Testis (tissue), 3 donors: ENCODE results near the gene DEK. TPM values are rescaled to one million over a fixed set of nuclear protein-coding genes. Genes with fewer than 3 reads are reported as not detected.

Experiments used
- DNase-seq: peaks from one replicate; pipeline ENCODE4 v3.0.0-alpha.2; 2019
- H3K27ac ChIP-seq, 2 donors: fragments of 200-600 bp; sonication (generic); one replicate each; pipeline ENCODE4 v1.5.1; 2019
- H3K27me3 ChIP-seq: fragments of 200-600 bp; sonication (generic); one replicate; pipeline ENCODE4 v1.5.1; 2019
- H3K36me3 ChIP-seq: fragments of 200-600 bp; sonication (generic); one replicate; pipeline ENCODE4 v1.5.1; 2017; ENCODE audit warnings: low read depth; ENCODE audit errors: missing control alignments
- H3K4me1 ChIP-seq: fragments of 200-600 bp; sonication (generic); one replicate; pipeline ENCODE4 v1.5.1; 2019
- H3K4me3 ChIP-seq, 2 donors: fragments of 200-600 bp; sonication (generic); one replicate each; pipeline ENCODE4 v1.5.1; 2017 to 2019
- H3K9me3 ChIP-seq: fragments of 200-600 bp; sonication (generic); one replicate; pipeline ENCODE4 v1.5.1; 2017
- POLR2A ChIP-seq: fragments of 450-650 bp; IDR thresholded peaks from one replicate; pipeline ENCODE4 v1.6.1; 2017; ENCODE audit warnings: antibody characterized with exemption, mild to moderate bottlenecking, moderate library complexity
- WGBS, 2 donors: methylation state at CpG; one replicate each; pipeline ENCODE4 v1.1.5; 2018; 5-methylcytosine and 5-hydroxymethylcytosine counted together
- intact Hi-C: fragments of 100-400 bp; cut with DNase I; formaldehyde crosslinking; loops from one replicate; pipeline ENCODE4 v1.15.1; 2023; ENCODE audit warnings: low total_unique reads
- polyA plus RNA-seq: library from polyadenylated mRNA; stranded (reverse); fragments of 350-450 nt; fragmentation: Illumina TruSeq; extraction: RNeasy Lipid Tissue Mini Kit (QIAGEN cat#74804); gene quantifications from one replicate; pipeline ENCODE4 v1.2.3, GENCODE V29; 2014; ENCODE audit warnings: low read depth, low replicate concordance; ENCODE audit not compliant: insufficient read depth
- total RNA-seq, 2 donors: library from RNA; depleted of rRNA; stranded (reverse); fragments of >200 nt; gene quantifications; one replicate each; pipeline ENCODE4 v1.2.3, GENCODE V29; 2016
- TF ChIP-seq, protein P1 (sequence below), 3 experiments: fragments of 450-650 bp in 2 of 3; fragments of 200-600 bp in 1 of 3; sonication (generic) in 1 of 3; IDR thresholded peaks; one replicate each; pipeline ENCODE4 v1.5.1; 2016 to 2019; ENCODE audit warnings: antibody characterized with exemption in 3 of 3, mild to moderate bottlenecking in 2 of 3, moderate library complexity in 1 of 3

DEK gene
- total and polyA plus RNA-seq, 3 donors from 2014 or later: 14.0 to 65.2 (median 53.8) TPM

DNA sequence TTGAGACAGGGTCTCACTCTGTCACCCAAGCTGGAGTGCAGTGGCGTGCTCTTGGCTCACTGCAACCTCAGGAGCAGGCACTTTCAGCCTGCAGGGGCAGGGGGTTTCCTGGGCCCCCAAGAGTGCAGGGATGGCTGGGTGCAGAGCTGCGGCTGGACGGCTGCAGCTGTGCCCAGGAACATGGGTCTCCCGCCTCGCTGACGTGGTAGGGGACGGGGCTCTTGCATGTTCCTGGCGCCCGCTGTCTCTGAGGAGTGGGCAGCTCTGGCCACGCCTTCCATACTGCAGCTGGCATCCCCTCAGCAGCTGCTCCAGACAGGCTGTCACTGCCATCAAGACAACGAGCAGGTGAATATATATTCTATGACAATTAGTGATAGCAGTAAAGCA is 2.2 kb upstream of the DEK start:
- H3K36me3 ChIP-seq: no peaks in the 10 kb centered on the region
- TF ChIP-seq POLR2A: no peak
- TF ChIP-seq, protein P1, sequence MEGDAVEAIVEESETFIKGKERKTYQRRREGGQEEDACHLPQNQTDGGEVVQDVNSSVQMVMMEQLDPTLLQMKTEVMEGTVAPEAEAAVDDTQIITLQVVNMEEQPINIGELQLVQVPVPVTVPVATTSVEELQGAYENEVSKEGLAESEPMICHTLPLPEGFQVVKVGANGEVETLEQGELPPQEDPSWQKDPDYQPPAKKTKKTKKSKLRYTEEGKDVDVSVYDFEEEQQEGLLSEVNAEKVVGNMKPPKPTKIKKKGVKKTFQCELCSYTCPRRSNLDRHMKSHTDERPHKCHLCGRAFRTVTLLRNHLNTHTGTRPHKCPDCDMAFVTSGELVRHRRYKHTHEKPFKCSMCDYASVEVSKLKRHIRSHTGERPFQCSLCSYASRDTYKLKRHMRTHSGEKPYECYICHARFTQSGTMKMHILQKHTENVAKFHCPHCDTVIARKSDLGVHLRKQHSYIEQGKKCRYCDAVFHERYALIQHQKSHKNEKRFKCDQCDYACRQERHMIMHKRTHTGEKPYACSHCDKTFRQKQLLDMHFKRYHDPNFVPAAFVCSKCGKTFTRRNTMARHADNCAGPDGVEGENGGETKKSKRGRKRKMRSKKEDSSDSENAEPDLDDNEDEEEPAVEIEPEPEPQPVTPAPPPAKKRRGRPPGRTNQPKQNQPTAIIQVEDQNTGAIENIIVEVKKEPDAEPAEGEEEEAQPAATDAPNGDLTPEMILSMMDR (IDR thresholded peaks at IDR 0.05): no peak
- H3K27me3 ChIP-seq: no peaks in the 10 kb centered on the region
- 88% methylated on average over 9 to 11 of the region's 11 CpGs for WGBS, 2 donors
- H3K27ac ChIP-seq: no peak overlapping the region
- H3K9me3 ChIP-seq: no peaks in the 10 kb centered on the region
- H3K4me3 ChIP-seq: no peak overlapping the region
- DNase-seq: no peak
- H3K4me1 ChIP-seq: peaks cover 5% of the 10 kb centered on the region
- intact Hi-C loops: no loop called here

DNA sequence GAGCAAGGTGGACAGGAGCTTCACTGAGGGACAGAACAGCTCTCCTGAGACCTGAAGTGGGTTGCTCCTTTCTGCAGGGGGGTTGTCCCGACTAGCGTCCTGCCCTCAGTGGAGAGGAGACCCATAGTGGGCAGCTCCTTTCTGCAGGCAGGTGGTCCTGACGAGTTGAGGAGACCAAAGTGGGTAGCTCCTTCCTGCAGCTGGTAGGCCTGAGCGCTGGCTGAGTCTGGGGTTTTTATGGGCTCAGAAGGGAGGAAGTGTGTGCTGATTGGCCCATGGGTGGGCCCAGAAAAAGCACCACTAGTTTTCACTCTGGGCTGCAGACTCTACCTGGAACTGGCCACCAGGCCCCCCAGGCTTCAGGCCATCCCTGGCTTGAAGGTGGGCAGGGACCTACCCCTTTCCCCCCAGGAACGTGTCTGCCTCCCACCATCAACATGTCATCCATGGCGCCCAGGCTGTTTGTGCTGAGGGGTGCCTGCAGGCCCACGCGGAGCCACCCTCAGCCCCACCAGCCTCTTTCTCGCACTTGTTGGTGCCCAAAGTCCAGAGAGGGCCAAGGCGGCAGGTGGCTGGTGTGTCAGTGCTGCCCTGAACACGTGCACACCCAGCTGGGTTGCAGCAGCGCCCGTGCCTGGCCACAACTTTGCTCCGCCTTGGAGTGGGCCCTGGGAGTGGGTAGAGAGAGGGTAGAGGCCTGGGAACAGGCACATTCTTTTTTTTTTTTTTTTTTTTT is 1.6 kb upstream of the DEK start:
- no peak for DNase-seq
- H3K4me1 ChIP-seq: peaks cover 5% of the 10 kb centered on the region
- H3K9me3 ChIP-seq: no peaks in the 10 kb centered on the region
- intact Hi-C loops: no loop called here
- H3K27me3 ChIP-seq: no peaks in the 10 kb centered on the region
- WGBS, 2 donors: 94 to 96% methylated on average over 13 to 14 of the region's 14 CpGs
- no peaks in the 10 kb centered on the region for H3K36me3 ChIP-seq
- TF ChIP-seq POLR2A: no peak
- H3K27ac ChIP-seq: no peak overlapping the region
- H3K4me3 ChIP-seq: no peak overlapping the region

DNA sequence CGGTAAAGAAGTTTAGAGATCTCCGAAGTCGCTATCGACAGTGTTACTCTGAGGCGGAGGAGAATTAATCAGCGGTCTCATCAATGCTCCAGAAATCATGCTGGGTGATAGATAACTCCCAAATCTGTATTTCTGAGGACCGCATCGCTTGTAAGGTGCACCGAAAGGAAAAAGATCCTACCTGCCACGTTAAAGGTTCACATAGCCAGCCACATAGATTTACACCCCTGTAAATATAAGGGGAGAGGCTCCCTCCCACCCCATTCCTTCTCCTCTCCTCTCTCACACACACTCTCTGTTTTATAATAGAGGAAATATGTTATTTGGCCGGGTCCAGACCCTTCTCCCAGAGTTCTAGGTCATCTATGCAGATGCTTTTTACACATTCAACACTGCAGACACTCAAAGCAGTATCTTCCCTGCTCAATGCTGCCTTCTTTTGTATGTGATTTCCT is 620 bp upstream of the DEK start:
- TF ChIP-seq, protein P1 (IDR thresholded peaks at IDR 0.05): no peak
- no peak for TF ChIP-seq POLR2A
- Histone ChIP-seq H3K27ac (peak overlapping the region in 1 of 2 donors; percentile 99), H3K27me3 (no peaks in the 10 kb centered on the region), H3K36me3 (no peaks in the 10 kb centered on the region), H3K9me3 (no peaks in the 10 kb centered on the region), H3K4me3 (peak overlapping the region; percentile 88 to 99), H3K4me1 (peaks cover 5% of the 10 kb centered on the region)
- WGBS, 2 donors: 2 to 5% methylated on average over 10 to 11 of the region's 11 CpGs
- DNase-seq: no peak
- intact Hi-C loops: no loop called here

DNA sequence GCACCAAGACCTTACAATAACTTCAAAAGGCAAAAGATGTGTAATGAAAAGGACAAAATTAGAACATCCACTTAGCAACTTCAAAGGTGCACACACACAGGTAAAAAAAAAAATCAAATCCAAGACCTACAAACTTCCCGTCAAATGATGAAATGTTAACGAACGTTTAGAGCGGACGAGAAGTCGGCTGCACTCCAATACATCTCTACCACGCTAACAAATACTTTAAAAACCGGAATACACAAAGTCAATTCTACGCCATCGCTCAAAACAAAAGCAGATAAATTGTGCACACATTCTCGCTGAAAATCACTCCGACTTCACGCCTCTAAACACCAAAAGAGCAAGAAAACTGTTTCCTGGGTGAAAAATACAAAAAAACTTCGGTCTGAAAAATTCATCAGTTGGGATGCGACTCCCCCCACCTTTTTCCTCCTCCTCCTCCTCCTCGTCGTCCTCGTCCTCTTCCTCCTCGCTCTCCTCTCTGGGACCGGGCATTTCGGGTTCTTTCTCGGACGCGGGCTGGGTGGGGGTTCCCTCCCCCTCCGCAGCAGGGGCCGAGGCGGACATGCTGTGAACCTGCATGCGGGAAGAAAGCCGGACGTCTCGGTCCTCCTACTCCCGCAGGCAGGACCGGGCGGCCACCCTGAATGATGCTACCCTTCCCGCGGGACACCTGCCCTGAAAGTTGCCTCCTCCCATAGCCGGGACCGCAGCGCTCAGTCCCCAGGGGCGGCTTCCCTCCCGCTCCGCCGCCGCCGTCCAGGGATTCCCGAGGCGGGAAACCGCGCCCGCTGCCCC is 712 bp downstream of the DEK start:
- H3K27ac ChIP-seq: peak overlapping the region; percentile 94 to 99
- peak overlapping the region; percentile 88 to 99 for H3K4me3 ChIP-seq
- DNase-seq: no peak
- peaks cover 5% of the 10 kb centered on the region for H3K4me1 ChIP-seq
- H3K9me3 ChIP-seq: no peaks in the 10 kb centered on the region
- no peaks in the 10 kb centered on the region for H3K27me3 ChIP-seq
- intact Hi-C loops: no loop called here
- no peaks in the 10 kb centered on the region for H3K36me3 ChIP-seq
- TF ChIP-seq POLR2A: no peak
- TF ChIP-seq, protein P1 (IDR thresholded peaks at IDR 0.05): no peak
- 0% methylated on average over 33 to 34 of the region's 50 CpGs for WGBS, 2 donors

DNA sequence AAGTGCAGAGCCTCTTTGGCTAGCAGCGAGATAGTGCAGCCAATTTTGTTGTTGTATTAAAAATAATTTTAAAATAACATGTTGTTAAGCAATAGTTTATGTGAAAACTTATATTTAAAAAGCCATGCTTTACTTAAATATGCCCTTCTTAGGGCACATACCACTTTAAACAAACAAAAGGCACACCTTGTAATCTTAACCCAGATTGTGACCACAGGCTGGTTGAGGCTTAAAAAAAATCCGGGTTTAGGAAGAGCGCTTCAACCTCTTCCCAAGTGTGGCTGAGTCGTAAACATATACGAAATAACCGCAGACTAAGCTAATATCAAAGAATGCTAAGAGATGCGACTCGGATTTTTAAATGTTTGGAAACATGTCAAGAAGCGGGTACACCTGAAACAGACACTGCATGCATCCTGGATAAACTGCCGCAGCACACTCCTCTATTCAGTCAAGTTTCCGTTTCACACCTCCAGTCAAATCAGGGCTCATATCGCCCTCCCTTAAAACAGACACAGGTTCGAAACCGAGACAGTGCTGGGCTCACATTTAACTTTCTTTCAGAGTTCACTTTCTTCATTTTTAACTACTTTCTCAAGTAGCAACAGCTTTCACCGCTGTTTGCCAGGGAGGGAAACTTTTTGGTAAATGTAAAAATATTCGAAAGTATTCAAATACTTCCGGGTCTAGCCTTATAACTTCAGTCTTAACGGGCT is 1.5 kb downstream of the DEK start:
- TF ChIP-seq, protein P1 (IDR thresholded peaks at IDR 0.05): no peak
- no peak for TF ChIP-seq POLR2A
- no peaks in the 10 kb centered on the region for H3K9me3 ChIP-seq
- intact Hi-C loops: no loop called here
- no peaks in the 10 kb centered on the region for H3K36me3 ChIP-seq
- peaks cover 5% of the 10 kb centered on the region for H3K4me1 ChIP-seq
- H3K27me3 ChIP-seq: no peaks in the 10 kb centered on the region
- 11 to 12% methylated on average over 18 of the region's 18 CpGs for WGBS, 2 donors
- DNase-seq: no peak
- peak overlapping the region; percentile 88 to 99 for H3K4me3 ChIP-seq
- H3K27ac ChIP-seq: peak overlapping the region in 1 of 2 donors; percentile 99
